GM21423 (cell line): ENCODE data around the gene OR7A10.
"Not testable (repeated sequence)": the region's sequence is repeated elsewhere in the genome, so short reads cannot be mapped to it uniquely, and the experiment has no call there.

Experiments used
- ATAC-seq: cut with Tn5 transposase; IDR thresholded peaks from one replicate; pipeline ENCODE4 v1.9.1; 2021; ENCODE audit warnings: mild to moderate bottlenecking, moderate library complexity; ENCODE audit not compliant: unreplicated experiment

The OR7A10 gene

GRCh38 chr19:14796021-14796420 lies 52.7 kb downstream of the OR7A10 start:
- no peak for ATAC-seq

GRCh38 chr19:14795078-14795721 lies 53.5 kb downstream of the OR7A10 start:
- no peak for ATAC-seq

GRCh38 chr19:14792250-14792649 lies 56.5 kb downstream of the OR7A10 start:
- not testable (repeated sequence) for ATAC-seq
